AG20443 (cell line): Measurements from ENCODE around the gene TUBA8.
"Not testable (repeated sequence)": the region's sequence is repeated elsewhere in the genome, so short reads cannot be mapped to it uniquely, and the experiment has no call there.

Source experiments
- DNase-seq: peaks from one replicate; pipeline ENCODE4 v3.0.0; 2012; ENCODE audit warnings: low spot score, mixed read lengths

Gene TUBA8

DNA sequence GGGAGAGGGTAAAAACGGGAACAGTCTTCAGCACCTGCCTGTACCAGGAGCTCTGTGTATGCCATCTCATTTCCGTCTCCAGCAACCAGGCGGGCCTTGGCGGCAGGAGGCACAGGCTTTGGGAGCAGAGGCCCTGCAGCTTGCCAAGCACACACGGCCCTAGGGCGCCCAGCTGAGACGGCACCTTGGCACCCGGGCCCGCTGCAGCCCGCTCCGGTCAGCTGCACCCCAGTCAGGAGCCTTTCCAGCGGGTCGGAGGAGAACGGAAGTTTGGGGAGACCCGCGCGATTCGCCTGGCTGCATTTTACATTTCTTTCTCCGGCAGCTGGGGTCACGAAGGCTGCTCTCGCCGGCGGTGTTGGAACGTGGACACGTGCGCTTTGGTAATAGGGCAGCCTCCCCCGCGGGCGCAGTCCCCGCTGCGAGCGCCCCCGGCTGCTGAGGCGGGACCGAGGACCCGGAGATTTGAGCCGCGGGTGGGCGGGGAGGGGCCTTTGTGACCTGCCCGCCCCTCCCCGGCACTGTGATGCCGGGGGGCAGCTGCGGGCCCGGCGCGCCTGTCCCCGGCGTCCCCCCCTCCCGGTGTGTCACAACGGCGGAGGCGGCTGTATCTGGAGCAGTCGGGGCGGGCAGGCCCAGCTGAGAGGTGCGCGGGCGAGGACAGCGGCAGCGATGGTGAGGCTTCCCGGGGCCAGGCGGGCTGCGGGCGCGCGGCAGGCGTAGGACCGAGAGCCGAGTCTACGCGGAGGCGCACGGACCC, at the start of gene TUBA8:
TUBA8 (plus strand) TSS at position 616 of the 760 bp plus-strand sequence; CDS start at position 673, 57 bp downstream.
- peak; percentile 75 for DNase-seq

DNA sequence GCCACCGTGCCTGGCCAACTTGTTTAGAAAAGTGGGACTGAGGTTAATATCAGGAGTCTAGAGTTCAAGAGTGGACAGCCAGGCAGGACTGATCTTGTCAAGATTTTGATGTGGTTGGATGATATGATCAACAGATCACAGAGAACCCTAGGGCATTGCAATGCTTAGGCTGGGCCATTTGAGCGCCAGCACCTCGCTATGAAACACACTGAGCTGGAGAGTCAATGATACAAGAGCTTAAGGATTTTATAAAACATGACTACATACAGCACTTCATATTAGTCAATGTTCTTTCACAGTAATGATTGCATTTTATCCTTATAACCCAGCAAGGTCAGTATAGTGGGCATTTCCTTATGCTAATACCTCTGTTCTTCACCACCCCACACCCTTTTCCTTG, 48.2 kb upstream of the TUBA8 start:
- DNase-seq, result no peak

DNA sequence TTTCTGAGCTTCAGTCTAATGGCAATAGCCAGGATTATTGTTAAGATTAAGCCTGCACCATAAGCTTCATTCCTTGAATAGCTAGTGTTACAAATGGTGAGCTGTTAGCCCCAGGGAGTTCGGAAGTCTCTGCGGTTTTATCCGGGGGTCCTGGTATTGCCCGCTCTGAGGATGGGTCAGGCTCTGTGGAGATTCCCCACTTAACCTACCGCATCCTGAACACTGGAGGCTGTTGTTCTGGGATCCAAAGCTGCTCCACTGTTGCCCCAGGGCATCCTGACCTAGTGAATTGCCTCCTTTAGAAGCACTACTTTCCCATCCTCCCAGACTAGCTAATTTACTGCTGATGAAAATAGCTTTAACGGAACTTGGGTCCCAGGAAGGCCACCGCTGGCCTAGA, 47.3 kb upstream of the TUBA8 start:
- no peak for DNase-seq

DNA sequence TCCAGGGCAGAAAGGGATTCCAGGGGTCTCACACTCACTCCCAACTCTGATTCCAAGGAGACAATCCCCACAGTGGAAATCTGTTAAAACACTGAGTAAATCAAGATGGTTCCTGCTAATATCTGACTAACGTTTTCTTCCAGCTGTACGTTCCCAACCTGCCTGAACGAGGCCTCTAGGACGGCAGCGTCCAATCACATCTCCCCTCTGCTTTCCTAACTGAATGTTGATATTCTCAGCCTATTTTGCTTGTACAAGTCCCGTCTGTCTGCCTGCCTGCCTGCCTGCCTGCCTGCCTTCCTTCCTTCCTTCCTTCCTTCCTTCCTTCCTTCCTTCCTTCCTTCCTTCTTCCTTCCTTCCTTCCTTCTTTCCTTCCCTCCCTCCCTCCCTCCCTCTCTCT, 46.9 kb upstream of the TUBA8 start:
- not testable (repeated sequence) for DNase-seq

DNA sequence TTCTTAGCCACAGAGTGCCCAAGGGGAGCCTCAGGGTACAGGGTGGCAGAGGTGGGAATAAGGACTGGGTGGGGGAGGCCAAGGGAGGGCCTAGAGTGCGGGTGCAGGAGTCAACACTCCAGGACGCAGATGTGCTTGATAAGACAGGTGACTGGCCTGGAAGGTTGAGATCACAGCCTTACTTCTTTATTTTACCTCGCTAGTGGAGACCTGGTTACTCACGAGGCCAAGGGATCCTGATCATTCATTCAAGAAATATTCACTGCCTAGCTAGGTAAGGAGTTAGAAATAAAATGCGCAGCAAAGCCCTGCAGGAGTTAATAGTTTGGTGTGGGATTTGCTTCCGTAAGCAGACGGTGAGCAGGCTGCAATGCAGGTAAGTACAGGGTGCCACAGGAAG, 46.0 kb upstream of the TUBA8 start:
- no peak for DNase-seq

DNA sequence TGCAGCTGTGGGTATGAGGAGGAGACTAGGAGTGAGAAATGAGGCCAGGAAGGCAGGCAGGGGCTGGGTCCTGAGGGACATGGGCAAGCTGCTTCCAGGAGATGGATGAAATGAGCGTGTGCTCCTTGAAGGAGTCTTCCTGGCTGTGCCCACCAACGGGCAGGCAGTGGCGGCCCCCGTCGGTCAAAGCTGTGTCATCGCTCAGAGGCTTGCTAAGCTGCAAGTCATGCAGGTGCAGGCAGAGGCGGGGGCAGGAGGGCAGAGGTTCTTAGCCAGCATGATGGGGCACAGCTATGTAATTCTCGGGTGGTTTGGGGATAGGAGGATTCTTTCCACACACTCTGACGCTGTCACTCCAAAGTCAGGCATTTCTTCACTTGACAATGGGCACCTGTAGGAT, 45.4 kb upstream of the TUBA8 start:
- DNase-seq, result no peak

DNA sequence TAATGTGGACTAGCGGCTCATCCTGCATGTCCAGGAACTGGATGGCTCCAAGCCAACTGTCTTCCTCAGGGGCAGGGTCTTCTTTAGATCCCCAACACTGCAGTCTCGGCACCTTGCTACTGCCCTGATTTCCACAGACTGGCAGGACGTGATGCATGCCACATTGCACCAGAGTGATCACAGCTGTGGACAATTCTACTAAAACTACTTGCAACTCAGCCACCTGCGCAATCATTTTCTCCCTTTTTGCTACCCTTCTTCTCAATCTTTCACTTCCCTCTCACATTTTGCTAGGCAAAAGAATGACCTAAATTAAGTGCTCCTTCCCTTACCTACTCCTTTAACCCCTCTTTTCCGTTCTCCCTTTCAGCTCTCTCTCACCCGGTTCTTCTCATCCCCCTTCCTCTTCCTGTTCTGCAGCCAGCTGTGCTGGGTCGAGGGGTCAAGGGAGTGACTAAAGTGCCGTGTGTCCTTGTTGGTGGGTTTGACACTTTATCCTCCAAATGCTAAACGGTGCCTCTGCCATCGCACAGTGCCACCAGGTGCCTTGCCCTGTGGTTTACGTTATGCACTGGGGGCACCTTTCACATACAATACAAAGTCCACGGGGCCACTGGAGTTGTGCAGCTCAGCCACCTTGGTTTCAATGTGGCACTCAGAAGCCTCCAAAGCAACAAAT, 44.3 kb upstream of the TUBA8 start:
- DNase-seq, result no peak

DNA sequence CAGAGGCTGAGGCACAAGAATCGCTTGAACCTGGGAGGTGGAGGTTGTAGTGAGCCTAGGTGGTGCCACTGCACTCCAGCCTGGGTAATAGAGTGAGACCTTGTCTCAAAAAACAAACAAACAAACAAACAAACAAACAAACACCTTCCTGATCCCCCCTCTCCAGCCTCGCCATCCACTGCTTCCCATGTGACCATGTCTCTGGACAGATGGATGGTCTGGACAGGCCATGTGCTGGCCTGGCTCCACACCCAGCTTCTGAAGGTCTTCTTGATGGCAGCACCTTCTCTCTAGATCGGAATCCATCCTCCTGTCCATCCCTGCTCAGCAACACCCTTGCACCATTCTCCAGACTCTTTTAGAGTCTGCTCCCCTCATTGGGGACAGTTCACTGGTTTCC, 43.5 kb upstream of the TUBA8 start:
- DNase-seq, result no peak

DNA sequence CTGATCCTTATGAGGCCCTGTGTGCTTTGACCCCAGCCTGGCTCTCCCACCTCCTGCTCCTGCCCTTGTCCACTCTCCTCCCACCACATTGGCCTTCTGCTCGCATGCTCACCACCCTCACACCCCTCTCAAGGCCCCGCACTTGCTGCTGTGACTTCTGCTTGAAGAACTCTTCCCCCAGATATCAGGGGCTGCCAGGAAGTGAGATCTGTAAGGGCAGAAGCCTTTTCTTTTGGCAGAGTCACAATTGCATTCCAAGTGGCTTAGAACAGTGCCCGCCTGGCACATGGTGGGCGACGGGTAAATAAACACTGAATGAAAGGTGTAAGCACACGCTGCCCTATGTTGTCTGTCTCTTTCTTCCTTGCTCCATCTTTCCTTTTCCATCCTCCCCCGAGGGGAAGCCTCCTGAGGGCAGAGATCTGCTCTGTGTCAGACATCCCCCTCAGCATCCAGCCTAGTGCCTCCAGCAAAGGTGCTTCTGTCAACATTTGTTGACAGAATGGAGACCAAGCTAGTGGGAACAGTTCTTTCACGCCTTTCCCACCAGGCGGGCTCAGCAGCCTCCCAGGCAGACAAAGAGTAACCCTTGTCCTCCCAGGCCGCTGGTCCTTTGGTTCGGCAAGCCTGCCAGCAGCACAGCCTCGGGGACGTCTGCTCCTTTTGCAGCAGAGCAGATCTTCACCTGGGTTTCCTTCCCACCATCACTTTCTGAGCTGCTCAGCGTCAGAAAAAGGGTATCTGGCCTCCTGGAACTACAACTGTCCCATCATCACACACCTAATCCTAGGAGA, 42.9 kb upstream of the TUBA8 start:
- no peak for DNase-seq

DNA sequence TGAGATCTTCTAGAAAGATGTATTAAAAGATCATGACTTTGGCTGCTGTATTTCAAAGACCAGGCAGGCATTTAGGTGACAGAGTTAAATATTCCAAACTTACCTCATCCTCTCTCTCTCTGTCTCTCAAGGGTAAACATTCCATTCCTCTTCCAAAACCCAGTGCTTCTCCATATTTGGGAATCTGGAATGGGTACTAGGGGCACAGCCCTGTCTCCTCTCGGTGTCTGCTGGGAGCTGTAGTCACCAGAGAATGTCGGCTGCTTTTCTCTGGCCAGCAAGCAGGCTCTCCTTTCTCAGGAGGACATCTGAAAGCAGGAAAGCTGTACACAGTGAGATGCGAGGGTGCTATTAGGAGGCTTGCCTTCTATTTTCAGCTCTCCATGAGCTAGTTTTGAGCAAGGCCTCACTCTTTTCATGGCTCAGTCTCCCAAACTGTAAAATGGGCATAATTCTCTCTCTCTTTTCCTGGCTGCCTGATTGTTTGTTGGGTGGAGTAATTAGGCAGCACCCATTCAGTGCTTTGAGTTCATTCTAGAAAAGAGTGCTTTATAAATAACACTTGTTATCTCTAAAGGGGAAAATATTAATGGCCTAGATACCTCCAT, 42.1 kb upstream of the TUBA8 start:
- peak; percentile 86 for DNase-seq

DNA sequence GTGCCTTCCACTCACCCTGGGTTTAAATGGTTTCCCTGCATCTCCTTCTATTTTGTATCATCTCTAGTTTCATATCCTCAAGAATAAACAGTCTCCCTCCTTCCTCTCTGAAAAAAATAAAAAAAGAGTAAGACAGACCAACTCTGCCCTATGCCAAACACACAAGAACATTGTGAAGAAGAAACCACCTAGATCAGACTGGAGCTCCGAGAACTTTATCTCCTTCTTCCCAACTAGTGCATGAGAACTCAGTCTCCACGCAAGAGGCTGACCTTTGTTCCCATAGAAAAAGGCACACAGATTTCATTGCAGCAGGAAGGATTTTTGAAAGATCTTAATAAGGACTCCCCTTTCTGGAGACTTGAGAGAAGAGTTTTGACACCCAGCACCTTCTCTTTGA, 41.6 kb upstream of the TUBA8 start:
- DNase-seq, result no peak

DNA sequence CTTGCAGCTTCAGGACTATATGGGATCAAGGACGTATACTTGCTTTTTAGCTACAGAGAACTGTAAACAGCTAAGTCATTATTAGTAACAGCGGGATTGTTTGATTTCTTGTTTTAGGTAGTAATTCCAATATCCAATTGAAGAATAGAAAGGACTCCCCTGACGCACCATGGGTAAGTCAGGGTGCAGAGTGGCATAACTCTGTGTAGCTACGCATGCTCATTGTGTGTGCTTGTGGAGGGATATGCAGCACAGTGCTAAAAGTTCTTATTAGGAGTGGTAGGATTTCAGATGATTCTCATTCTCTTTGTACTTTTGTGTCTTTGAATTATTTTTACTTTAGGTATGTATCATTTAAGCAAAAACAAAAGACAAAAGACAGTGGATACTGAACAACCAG, 40.6 kb upstream of the TUBA8 start:
- no peak for DNase-seq

DNA sequence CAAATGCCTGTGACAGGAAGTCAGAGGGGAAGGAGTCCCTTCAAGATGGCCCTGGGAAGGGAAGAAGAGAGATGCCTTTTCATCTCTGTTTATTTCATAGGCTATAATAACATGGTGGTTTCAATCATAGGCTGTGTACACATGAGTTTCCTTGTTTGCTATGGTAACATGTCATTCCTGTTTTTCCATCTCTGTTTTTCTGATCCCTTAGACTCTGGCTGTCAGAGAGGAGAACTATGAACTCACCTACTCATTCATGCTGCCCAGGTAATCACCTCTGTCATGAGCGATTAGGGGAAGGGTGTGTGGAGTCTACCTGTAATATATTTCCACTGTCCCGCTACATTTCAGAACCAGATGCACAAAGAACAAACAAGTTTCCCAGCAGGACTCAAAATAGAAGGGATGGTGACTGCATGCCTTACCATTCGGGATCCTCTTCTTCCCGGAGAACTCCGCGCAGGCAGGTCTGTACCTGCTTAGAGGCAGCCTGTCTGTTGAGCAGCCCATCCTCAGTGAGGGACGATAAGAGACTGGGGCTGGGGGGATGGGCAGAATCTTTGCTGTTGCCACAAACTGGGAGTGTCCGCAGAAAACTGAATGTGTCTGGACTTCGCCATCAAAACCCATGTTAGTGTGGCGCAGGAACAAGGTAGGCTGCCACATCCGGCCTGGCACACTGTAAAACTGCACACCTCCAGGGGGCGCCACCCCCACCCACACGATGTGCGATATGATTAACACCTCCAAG, 39.9 kb upstream of the TUBA8 start:
- DNase-seq, result no peak

DNA sequence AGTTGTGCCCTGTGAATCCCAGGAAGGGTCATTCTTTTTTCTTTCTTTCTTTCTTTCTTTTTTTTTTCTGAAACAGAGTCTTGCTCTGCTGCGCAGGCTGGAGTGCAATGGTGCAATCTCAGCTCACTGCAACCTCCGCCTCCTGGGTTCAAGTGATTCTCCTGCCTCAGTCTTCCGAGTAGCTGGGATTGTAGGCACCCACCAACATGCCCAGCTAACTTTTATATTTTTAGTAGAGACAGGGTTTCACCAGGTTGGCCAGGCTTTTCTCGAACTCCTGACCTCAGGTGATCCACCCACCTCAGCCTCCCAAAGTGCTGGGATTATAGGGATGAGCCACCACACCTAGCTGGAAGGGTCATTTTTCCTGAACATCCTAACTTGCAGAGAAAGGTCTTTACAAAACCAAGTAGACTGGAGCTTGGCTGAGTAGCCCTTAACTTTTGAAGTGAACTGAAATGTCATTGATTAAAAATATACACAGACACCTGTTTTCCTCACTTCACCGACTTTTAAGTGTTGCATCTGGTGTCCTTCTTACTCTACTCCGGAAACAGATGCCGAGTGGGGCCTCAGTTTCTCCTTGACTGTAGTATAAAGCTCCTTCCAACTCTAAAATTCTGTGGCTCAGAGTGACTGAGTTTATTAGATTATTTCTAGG, 39.2 kb upstream of the TUBA8 start:
- DNase-seq, result not testable (repeated sequence)

DNA sequence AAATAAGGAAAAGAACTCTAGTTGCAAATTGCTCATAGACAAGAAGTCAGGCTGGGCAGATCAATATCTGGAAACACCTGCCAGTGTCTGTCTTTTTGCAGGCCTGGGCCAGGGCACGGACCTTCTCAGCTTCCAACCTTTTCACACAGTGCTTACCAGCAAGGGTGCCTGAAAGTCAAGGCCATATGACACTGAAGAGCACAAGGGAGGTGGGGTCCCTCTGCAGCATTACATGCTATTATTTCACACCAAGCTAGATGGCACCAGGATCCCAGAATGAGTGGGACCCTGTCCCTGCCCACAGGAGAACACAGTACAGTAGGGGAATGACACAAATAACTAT, 38.7 kb upstream of the TUBA8 start:
- no peak for DNase-seq

DNA sequence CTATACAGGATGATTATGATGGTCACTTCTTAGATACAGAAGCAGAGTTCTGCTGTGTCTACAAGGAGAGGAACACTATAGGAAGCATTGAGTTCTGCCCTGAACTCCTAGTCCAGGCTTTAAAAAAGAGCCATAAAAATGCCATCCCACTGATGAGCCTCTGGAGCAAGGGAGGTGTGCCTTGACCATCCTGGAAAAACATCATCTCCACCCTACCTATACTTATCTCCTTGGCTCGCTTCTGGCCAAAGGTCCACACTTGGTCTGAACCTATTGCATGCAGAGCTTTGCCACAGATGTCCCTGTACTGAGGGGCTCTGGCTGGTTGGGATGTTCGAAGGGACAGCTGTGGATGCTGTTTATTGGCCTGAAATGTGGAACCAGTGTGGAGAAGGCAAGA, 37.1 kb upstream of the TUBA8 start:
- no peak for DNase-seq

DNA sequence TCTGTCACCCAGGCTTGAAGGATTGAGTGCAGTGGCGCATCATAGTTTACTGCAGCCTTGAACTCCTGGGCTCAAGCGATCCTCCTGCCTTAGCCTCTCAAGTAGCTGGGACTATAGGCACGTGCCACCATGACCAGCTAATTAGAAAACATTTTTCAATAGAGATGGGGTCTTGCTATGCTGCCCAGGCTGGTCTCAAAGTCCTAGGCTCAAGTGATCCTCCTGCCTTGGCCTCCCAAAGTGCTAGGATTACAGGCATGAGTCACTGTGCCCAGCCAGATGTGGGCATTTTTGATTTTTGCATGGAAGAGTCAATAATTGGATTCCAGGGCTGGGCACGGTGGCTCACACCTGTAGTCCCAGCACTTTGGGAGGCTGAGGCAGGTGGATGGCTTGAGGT, 36.7 kb upstream of the TUBA8 start:
- DNase-seq, result not testable (repeated sequence)

DNA sequence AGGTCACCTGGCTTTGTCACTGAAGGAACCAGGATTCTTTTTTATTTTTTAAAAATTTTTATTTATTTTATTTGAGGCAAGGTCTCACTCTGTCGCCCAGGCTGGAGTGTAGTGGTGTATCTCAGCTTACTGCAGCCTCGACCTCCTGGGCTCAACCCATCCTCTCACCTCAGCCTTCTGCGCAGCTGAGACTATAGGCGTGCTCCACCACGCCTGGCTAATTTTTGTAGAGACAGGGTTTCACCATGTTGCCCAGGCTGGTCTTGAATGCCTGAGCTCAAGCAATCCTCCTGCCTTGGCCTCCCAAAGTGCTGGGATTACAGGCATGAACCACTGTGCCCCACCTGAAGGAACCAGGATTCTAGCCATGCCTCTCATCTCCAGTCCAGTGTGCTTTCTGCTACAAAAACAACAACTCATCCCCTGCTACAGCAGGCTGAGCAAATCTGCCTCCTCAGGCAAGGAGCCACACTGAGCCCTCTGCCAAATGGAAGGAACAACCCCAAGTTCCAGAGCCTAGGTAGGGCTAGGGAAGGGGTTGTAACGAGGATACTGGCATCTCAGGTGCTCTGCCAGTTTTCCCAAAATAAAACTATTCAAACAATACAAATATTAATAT, 35.4 kb upstream of the TUBA8 start:
- no peak for DNase-seq

DNA sequence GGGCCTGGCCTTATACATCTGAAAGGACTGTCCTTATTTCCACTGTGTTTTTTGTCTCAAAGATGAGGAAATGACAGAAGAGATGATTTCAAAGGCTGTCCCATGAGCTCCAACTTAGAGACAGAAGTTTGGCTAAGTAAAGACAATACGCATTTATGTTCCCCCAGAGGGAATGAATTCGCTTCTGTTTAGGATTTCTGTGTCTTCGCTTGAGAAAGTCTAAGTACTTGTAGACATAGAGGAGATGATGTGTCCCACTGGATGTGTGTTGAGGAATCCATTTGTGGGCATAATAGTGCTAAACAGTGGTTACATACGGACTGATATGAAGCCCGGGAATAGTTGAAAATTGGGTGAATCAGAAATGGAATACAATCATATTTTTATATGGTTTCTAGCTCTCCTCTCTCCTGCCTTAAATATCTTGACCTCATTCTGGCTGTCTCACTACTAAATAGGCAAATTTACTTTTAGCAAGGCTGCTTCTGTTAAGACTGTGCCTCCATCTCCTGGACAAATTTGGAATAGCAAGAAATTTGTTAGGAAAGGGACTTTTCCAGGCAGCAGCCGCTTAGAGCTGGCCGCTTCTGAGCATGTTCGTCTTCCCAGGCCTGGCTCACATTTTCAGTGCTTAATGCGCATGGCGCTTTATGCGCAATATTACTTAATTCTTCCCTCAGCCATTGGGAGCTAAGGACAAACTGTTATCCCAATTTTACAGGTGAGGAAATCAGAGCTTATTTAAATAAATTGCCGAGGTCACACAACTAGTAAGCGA, 34.7 kb upstream of the TUBA8 start:
- peak; percentile 85 for DNase-seq

DNA sequence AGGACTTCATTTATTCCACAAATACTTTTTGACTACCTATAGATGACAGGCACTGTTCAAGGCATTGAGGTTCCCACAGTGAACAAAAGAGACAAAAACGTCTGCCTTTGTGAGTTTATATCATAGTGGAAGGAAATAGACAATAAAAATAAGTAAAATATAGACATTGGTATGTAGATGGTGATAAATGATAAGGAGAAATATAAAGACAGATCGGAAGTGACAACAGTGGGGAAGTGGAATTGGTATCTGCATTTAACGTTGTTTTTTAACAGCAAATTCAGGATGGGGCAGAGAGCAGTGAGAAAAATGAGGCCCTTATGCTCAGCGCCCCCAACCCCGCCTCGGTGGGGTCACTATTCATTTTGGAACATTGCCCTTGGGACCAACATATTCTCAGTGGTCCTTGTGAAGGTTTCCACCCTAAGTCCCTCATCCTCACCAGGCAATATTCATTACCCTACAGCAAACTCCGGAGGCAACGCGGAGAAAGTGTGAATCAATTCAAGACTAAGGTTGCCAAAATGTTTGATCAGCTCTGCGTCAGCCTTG, 33.4 kb upstream of the TUBA8 start:
- no peak for DNase-seq
